ENCODE measurements around the gene ANO2. TPM values are rescaled to one million over a fixed set of nuclear protein-coding genes. Genes with fewer than 3 reads are reported as not detected.

ANO2 gene
- polyA plus RNA-seq, 1 experiment = 0.09 TPM

DNA sequence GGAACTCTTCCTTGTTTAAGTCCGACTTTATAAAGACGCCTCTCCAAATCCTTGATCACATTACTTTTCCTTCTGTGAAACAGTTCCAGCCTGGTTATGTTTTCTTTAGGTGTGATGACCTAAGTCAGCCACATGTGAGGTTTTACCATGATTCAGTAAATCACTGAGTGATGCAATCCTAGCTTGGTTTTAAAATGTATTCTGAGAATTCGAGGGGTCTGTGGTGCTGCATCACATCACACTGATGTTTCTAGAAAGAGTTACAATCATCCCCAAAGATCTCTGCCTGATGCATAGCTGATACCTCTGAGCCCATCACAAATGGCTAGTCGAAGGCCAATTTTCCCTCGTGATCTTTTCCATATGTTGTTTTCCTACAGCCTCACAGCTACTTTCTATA is 152.7 kb downstream of the ANO2 start:
- Histone ChIP-seq H3K27me3 (ENCODE audit: control insufficient read depth, insufficient read depth, low read length) (peaks cover 7% of the 10 kb centered on the region), H3K9me3 (ENCODE audit: control insufficient read depth, insufficient read depth, low read length) (no peaks in the 10 kb centered on the region), H3K27ac (ENCODE audit: low read depth, low read length) (no peak overlapping the region), H3K4me3 (ENCODE audit: low read depth, low read length) (no peak overlapping the region)
- ChIA-PET CTCF (interaction anchor here (1.0 kb wide), 1 partner anchor 364 kb away, joined by 4 read pairs; no protein-coding TSS in a partner anchor), POLR2A (no interaction called here)
- no peak for DNase-seq (ENCODE audit: low read depth, low spot score)
- TF ChIP-seq CTCF (IDR thresholded peaks at IDR 0.05; ENCODE audit: low read depth, low read length) = no peak

DNA sequence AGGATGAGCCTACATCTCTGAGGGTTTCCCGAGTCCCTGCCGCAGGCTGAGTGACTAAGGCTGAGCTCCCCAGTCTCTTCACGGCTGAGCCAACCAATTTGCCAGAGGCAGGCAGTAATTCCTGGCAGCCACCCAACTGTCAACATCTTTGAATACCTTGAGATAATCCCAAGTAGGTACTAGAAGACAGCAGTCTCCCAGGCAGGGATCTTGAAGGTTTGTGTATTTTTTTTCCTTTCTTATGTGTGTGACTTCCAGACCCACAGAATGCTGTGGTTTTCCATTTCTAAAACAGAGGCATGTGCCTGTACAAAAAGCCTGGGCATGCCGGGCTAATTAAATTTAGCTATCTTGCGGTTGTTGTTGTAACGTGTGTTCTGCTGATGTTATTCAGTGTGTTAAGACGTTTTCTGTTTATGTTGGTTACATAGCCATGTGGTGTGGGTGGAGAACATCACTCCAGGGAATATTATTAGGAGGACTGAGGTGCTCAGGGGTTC is 155.5 kb downstream of the ANO2 start:
- DNase-seq (ENCODE audit: low read depth, low spot score) = no peak
- Histone ChIP-seq H3K27ac (ENCODE audit: low read depth, low read length) (no peak overlapping the region), H3K4me3 (ENCODE audit: low read depth, low read length) (no peak overlapping the region), H3K27me3 (ENCODE audit: control insufficient read depth, insufficient read depth, low read length) (peaks cover 7% of the 10 kb centered on the region), H3K9me3 (ENCODE audit: control insufficient read depth, insufficient read depth, low read length) (no peaks in the 10 kb centered on the region)
- no peak for TF ChIP-seq CTCF (IDR thresholded peaks at IDR 0.05; ENCODE audit: low read depth, low read length)
- ChIA-PET CTCF (no interaction called here), POLR2A (no interaction called here)

DNA sequence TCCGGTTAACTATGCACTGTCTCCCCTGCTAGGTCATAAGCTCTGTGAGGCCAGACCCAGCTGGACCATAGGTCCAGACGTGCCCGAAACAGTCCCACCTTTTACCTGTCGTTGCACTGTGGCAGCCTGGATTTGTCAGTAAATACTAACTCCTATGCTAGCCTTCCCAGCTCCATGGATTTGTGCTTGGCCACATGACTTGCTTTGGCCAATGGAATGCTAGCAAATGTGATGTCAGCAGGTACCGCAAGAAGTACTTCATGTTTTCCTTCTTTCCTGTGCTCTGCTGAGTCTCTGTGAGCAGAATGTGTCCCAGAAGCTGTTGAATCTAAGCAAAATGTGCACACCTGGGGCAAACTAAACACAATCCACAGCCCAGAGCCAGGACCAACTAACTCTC is 157.2 kb downstream of the ANO2 start:
- Histone ChIP-seq H3K27me3 (ENCODE audit: control insufficient read depth, insufficient read depth, low read length) (peaks cover 3% of the 10 kb centered on the region), H3K27ac (ENCODE audit: low read depth, low read length) (no peak overlapping the region), H3K9me3 (ENCODE audit: control insufficient read depth, insufficient read depth, low read length) (no peaks in the 10 kb centered on the region), H3K4me3 (ENCODE audit: low read depth, low read length) (no peak overlapping the region)
- no peak for DNase-seq (ENCODE audit: low read depth, low spot score)
- CTCF ChIA-PET = no interaction called here
- POLR2A ChIA-PET = no interaction called here
- TF ChIP-seq CTCF (IDR thresholded peaks at IDR 0.05; ENCODE audit: low read depth, low read length) = no peak

DNA sequence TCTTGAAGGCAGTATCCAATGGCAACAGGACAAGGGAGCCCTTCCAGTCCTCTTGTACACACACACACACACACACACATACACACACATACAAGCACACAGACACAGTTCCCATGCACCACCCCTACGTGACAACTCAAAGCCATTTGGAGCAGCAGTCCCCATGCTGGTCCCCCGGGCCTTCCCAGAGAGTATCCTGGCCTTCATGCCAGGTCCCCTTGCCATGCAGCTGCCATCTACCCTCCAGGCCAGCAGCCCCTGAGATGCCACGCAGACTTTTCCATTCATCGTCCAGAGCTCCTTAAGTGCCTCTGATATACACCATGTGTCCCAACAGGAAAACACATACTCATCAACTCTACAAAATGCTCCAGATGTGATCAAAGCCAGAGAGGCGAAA is 159.5 kb downstream of the ANO2 start:
- Histone ChIP-seq H3K4me3 (ENCODE audit: low read depth, low read length) (no peak overlapping the region), H3K9me3 (ENCODE audit: control insufficient read depth, insufficient read depth, low read length) (no peaks in the 10 kb centered on the region), H3K27ac (ENCODE audit: low read depth, low read length) (no peak overlapping the region), H3K27me3 (ENCODE audit: control insufficient read depth, insufficient read depth, low read length) (peaks cover 3% of the 10 kb centered on the region)
- TF ChIP-seq CTCF (IDR thresholded peaks at IDR 0.05; ENCODE audit: low read depth, low read length) = no peak
- ChIA-PET CTCF (no interaction called here), POLR2A (interaction anchor here (0.7 kb wide), 1 partner anchor 1018 kb away, joined by 3 read pairs; no protein-coding TSS in a partner anchor)
- DNase-seq (ENCODE audit: low read depth, low spot score) = no peak

- H3K9me3 ChIP-seq (ENCODE audit: control insufficient read depth, insufficient read depth, low read length) = no peaks in the 10 kb centered on the region
- no peak for TF ChIP-seq CTCF (IDR thresholded peaks at IDR 0.05; ENCODE audit: low read depth, low read length)
- H3K27ac ChIP-seq (ENCODE audit: low read depth, low read length) = no peak overlapping the region
- no peak overlapping the region for H3K4me3 ChIP-seq (ENCODE audit: low read depth, low read length)
- no peak for DNase-seq (ENCODE audit: low read depth, low spot score)
- CTCF ChIA-PET = no interaction called here
- H3K27me3 ChIP-seq (ENCODE audit: control insufficient read depth, insufficient read depth, low read length) = peaks cover 3% of the 10 kb centered on the region
- POLR2A ChIA-PET = interaction anchor here (0.7 kb wide), 2 partner anchors 876 to 1017 kb away, joined by 3 to 4 read pairs; no protein-coding TSS in a partner anchor
Observed at GRCh38 chr12:5784462-5785130, 160.5 kb downstream of the ANO2 start.
